HEK293T (cell line): ENCODE measurements around the gene ZNF536.

ENCODE experiments used
- ELF4 ChIP-seq: fragments of 450-650 bp; IDR thresholded peaks from 2 replicates; pipeline ENCODE4 v1.6.1; 2017; ENCODE audit warnings: antibody characterized with exemption
- FOXM1 ChIP-seq: fragments of 450-650 bp; IDR thresholded peaks from 2 replicates; pipeline ENCODE4 v1.6.1; 2017; ENCODE audit warnings: mild to moderate bottlenecking, borderline replicate concordance
- NFRKB ChIP-seq: fragments of 450-650 bp; IDR thresholded peaks from 2 replicates; pipeline ENCODE4 v1.6.1; 2016; ENCODE audit warnings: mild to moderate bottlenecking, moderate library complexity
- SP1 ChIP-seq: fragments of 450-650 bp; IDR thresholded peaks from 2 replicates; pipeline ENCODE4 v1.6.1; 2017
- TARDBP ChIP-seq: fragments of 450-650 bp; IDR thresholded peaks from 2 replicates; pipeline ENCODE4 v1.6.1; 2016
- TF ChIP-seq, protein P1 (sequence below): fragments of 450-650 bp; IDR thresholded peaks from 2 replicates; pipeline ENCODE4 v1.6.1; 2016

DNA sequence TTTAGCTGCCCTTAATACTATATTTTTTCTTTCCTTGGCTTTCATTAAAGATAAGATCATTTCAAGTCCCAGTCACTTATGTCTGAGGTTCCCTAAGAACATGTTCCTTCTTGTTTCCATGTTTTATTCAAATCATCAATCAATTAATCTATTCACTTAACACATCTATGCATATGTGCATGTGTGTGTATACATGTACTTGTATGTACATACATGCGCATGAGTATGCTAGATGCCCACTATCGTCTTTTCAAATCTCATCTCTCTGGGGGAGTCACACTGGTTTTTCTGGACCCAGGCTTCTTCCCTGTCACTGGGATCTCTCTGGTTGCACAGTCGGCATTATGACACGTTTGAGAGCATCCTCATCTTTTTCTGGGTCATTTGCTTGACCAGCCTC is 108.9 kb downstream of the ZNF536 start:
- TF ChIP-seq TARDBP = no peak
- TF ChIP-seq SP1 = no peak
- TF ChIP-seq NFRKB = no peak
- TF ChIP-seq ELF4 = no peak
- no peak for TF ChIP-seq FOXM1
- TF ChIP-seq, protein P1, sequence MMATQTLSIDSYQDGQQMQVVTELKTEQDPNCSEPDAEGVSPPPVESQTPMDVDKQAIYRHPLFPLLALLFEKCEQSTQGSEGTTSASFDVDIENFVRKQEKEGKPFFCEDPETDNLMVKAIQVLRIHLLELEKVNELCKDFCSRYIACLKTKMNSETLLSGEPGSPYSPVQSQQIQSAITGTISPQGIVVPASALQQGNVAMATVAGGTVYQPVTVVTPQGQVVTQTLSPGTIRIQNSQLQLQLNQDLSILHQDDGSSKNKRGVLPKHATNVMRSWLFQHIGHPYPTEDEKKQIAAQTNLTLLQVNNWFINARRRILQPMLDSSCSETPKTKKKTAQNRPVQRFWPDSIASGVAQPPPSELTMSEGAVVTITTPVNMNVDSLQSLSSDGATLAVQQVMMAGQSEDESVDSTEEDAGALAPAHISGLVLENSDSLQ = no peak
